A549 (cell line): Measurements from ENCODE around the gene TMEM44.

ENCODE experiments used
- CBX2 ChIP-seq: fragments of 200-600 bp; sonication (generic); IDR thresholded peaks from 2 replicates; pipeline ENCODE4 v1.6.1; 2016; ENCODE audit warnings: low read depth, mild to moderate bottlenecking, borderline replicate concordance
- NFE2L2 ChIP-seq: fragments of 150-350 bp; conservative IDR thresholded peaks from 2 replicates; pipeline ENCODE4 v1.6.1; 2014; ENCODE audit warnings: low read length
- RARB ChIP-seq: fragments of 250-450 bp; sonication (Bioruptor Pico); IDR thresholded peaks from 2 replicates; pipeline ENCODE4 v1.8.0; 2021; ENCODE audit warnings: mild to moderate bottlenecking, moderate library complexity
- USF2 ChIP-seq: fragments of 450-650 bp; IDR thresholded peaks from 2 replicates; pipeline ENCODE4 v1.6.1; 2014; ENCODE audit warnings: antibody characterized with exemption
- TF ChIP-seq, protein P1 (sequence below): fragments of >200 bp; sonication (Bioruptor Twin); formaldehyde crosslinking; IDR thresholded peaks from 3 replicates; pipeline ENCODE4 v1.5.1; 2016

GRCh38 chr3:194540274-194540905, 92.8 kb downstream of the TMEM44 start:
- no peak for TF ChIP-seq NFE2L2
- TF ChIP-seq, protein P1, sequence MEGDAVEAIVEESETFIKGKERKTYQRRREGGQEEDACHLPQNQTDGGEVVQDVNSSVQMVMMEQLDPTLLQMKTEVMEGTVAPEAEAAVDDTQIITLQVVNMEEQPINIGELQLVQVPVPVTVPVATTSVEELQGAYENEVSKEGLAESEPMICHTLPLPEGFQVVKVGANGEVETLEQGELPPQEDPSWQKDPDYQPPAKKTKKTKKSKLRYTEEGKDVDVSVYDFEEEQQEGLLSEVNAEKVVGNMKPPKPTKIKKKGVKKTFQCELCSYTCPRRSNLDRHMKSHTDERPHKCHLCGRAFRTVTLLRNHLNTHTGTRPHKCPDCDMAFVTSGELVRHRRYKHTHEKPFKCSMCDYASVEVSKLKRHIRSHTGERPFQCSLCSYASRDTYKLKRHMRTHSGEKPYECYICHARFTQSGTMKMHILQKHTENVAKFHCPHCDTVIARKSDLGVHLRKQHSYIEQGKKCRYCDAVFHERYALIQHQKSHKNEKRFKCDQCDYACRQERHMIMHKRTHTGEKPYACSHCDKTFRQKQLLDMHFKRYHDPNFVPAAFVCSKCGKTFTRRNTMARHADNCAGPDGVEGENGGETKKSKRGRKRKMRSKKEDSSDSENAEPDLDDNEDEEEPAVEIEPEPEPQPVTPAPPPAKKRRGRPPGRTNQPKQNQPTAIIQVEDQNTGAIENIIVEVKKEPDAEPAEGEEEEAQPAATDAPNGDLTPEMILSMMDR: no peak
- no peak for TF ChIP-seq RARB
- no peak for TF ChIP-seq CBX2
- no peak for TF ChIP-seq USF2
